Measurements from ENCODE around the gene HCK.
"Not testable (repeated sequence)": the region's sequence is repeated elsewhere in the genome, so short reads cannot be mapped to it uniquely, and the experiment has no call there.

Gene HCK

DNA sequence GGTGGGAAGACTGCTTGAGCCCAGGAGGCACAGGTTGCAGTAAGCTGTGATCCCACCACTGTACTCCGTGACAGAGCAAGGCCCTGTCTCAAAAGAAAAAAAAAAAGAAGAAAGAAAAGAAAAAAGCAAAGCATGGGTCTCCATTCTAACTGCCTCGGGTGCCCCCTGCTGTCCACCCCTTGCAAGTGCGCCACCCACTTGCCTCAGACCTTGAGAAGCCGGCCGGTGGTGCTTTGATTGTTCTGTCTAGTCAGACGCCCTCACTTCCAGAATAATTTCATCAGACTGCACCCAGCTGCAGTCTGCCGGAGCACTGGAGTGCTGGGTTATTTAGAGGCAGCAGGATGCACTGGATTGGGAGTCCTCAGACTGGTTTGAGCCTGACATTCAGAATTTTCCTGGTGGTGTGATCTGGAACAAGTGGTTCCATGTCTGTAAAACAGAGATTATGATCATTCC lies 39.9 kb downstream of the HCK start:
- peak; percentile 68 to 85 (median 69) for DNase-seq (ENCODE audit: low read depth in 2 of 3, low spot score in 1 of 3)

DNA sequence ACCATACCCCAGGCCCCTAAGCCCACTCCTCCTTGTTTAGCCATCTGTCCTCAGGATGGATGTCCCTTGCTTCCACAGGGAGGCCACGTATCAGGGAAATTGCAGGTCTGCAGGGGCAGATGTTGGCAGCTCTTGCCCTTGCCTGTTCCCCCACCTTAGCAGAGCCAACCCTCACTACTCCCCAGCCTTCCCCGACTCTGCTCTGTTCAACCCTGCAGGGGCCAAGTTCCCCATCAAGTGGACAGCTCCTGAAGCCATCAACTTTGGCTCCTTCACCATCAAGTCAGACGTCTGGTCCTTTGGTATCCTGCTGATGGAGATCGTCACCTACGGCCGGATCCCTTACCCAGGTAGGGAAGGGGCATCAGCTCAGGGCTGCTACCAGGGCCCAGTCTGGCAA lies 46.7 kb downstream of the HCK start:
- no peak for DNase-seq (ENCODE audit: low read depth in 2 of 3, low spot score in 1 of 3)

DNA sequence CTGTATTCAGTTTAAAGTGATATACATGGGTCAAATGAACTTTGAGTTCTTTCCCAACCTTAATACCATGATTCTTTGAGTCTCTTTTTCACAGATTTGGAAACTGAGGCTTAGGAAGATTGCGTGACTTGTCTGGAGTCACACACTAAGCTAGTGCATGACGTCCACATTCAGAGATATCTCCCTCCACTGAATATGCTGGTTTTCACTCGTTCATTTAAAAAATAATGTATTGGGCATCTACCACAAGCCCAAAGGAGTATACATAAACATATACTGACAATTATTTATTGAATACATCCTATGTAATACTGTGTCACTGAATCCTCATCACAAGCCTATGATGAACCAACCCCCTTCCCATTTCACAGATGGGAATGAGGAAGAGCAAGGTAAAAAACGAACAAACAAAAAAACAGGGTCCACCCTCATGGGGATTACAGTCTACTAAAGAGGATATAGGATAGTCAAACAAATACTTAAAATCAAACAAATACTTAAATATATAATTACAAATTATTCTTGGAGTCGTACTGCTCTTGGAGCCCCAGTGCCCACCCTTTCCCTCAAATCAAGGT lies 56.9 kb downstream of the HCK start:
- no peak for DNase-seq (ENCODE audit: low read depth in 2 of 3, low spot score in 1 of 3)

DNA sequence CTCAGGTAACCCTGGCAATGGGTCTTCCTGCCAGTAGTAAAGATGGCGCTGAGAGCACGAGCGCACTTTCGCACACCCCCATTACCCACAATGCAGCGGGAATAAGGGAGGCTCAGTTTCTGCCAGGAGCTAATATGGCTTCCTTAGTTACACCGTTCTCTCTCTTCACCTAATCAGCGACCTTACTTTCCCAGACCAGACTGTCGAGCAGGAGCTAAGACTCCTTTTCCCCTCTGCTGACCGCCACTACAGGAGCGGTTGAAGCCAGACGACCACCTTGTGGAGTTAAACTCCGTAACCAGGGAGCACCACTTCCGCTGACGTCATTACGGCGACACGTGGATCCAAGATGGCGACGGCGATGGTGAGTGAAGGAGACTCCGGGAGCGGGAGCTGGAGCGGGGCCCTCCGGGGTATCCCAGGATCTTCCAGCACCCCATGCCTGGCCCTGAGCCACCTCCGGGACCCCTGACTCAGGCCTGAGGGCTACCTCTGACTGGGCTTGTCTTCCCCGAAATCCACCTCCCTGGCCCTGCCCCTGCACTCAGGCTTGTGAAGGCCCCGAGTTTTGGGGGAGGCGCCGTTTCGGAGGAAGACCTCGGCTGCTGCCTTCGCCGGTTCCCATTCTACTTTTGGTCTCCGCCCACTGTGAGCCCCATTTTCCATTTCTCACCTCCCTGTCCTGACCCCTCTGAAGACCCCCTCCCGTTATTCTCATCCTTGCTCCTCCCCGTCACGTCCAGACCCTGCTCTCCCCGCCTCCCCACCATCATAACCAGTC lies 57.5 kb downstream of the HCK start, which contains the start of gene TM9SF4:
TSS of gene TM9SF4 (plus strand) at position 323 of the 781 bp plus-strand sequence. CDS start at position 350, 27 bp downstream.
- DNase-seq (ENCODE audit: low read depth in 2 of 3, low spot score in 1 of 3), result peak; percentile 80 to 94 (median 84)

DNA sequence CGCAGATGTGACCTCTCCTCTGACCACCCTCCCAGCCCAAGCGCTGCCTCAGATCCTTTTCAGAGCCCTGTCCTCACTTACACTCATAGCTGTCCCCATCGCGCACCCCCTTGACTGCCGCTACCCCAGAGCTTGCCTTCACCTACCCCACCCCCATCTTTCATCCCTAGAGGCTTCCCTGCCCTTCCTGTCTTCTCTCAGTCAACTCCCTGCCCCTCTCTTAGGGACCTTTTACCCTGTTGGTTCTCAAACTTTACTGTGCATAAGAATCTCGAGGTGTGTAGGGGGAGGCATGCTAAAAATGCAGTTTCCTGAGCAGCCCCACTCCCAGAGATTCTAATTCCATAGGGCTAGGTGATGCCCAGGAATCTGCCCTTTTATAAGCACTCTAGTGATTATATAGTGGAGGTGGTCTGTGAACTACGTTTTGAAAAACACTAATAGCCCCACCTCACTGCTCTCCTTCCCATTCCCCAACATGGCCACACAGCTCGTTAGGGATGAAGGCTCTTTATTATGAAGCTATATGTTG lies 58.2 kb downstream of the HCK start:
- DNase-seq (ENCODE audit: low read depth in 2 of 3, low spot score in 1 of 3), result no peak

DNA sequence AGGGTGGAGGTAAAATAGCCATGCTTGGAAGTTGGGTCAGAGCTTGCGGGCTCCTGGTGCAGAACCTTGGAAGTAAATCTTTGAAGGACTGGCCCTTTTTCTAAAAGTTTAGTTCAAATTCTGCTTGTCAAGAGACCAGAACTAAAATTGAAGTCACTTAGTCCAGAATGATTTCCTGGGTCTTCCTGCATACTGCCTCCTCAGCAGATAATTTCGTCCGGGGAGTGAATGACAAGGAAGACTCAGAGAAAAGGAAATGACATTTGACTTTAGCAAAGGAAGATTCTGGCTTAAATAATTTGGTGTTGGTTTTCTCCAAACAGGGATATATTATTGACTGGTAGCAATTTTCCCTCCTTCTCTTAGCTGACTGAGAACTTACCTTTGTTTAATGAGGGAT lies 58.7 kb downstream of the HCK start:
- DNase-seq (ENCODE audit: low read depth in 2 of 3, low spot score in 1 of 3), result no peak

DNA sequence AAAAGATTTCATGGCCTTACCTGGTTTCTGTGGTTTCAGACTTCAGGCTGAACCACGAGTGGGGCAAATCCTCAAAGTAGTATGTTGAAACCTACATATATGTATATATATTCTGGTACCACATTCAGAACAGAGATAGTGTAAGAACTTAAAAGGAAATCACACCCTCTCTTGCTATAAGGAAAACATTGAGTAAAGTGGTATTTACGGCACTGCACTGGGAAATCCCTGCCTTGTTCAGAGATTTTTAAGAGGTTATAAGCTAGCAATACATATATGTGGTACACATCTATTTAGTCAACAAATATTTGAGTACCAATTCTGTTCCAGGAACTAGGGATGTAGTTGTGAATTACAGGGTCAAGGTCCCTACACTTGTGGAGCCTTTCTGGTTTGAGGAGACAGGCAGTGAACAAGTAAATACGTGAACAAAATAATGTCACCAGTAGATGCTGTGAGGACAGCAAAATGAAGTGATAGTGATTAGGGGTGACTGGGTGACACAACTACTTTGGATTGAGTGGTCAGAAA lies 59.2 kb downstream of the HCK start:
- no peak for DNase-seq (ENCODE audit: low read depth in 2 of 3, low spot score in 1 of 3)

DNA sequence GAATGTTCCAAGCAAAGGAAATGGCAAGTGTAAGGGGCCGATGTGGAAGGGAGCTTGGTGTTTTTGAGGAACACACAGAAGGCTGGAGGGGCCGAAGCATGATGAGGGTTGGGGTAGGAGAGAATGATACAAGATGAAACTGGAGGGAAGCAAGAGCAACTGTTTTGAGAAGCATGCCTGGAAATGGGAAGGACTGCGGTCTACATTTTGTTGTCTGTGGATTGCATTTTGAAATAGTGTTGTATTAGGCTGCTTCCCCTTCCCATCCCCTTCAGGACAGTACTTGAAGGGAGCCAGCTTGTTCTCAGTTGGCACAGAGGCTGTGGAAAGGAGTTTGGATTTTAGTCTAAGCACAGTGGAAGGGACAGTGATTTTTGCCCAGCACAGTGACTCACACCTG lies 59.7 kb downstream of the HCK start:
- no peak for DNase-seq (ENCODE audit: low read depth in 2 of 3, low spot score in 1 of 3)

DNA sequence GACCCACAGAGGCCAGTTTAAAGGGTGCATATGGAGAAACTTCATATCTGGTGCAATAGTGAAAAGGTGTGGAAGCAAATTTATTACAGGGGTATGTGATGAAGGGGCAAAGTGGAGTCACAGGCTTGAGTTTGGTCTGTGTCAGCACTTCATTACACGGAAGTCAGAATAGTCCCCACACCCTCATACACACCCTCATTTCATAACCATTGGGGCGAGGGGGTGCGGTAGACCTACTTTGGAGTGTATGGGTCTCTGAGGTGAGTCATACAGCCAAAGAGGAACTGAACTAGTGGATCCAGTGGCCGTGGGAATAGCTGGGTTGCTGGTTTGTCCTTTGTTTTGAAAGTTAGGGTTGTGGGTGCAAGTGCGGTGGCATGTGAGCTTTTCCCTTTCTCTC lies 60.8 kb downstream of the HCK start:
- no peak for DNase-seq (ENCODE audit: low read depth in 2 of 3, low spot score in 1 of 3)

DNA sequence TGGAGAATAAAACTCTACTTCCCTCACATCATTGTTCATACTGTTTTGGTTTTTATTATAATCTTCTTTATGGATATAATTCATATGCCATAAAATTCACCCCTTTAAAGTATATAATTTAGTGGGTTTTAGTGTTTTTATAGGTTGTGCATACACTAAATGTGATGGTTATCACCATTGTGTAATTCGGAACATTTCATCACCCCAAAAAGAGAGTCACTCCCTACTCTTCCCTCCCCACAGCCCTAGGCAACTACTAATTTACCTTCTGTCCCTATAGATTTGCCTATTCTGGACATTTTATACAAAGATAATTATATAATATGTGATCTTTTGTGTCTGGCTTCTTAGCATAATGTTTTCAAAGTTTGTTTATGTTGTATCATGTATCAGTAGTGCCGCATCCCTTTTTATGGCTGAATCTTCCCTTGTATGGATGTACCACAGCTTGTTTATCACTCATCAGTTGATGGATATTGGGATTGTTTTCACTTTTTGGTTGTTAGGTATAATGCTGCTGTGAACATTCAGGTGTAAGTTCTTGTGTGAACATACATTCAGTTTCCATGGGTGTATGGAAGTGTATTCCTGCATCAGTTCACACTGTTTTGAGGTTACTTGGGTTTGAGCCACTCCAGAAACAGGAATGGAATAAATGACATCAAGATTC lies 61.7 kb downstream of the HCK start:
- DNase-seq (ENCODE audit: low read depth in 2 of 3, low spot score in 1 of 3), result no peak

DNA sequence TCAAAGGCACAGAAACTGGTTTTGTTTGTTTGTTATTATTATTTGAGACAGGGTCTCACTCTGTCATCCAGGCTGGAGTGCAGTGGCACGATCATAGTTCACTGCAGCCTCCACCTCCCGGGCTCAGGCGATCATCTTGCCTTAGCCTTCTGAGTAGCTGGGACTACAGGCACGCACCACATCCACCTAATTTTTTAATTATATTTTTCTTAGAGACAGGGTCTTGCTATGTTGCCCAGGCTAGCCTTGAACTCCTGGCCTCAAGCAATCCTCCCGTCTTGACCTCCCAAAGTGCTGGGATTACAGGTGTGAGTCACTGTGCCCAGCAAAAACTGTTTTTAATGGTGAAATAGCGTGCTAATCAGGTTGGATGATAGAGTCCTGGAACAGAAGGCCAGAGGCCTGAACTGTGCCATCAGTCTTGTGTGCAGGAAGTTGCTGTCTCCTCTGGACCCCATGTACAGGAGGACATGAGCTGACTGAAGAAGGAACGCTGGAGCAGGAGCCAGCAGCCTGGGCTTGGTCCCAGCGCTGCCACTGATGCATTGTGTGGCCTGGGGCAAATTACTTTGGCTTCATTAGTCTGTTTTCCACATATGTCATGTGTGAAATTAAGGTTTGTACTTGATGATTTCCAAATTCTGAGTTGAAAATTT lies 62.4 kb downstream of the HCK start:
- no peak for DNase-seq (ENCODE audit: low read depth in 2 of 3, low spot score in 1 of 3)

DNA sequence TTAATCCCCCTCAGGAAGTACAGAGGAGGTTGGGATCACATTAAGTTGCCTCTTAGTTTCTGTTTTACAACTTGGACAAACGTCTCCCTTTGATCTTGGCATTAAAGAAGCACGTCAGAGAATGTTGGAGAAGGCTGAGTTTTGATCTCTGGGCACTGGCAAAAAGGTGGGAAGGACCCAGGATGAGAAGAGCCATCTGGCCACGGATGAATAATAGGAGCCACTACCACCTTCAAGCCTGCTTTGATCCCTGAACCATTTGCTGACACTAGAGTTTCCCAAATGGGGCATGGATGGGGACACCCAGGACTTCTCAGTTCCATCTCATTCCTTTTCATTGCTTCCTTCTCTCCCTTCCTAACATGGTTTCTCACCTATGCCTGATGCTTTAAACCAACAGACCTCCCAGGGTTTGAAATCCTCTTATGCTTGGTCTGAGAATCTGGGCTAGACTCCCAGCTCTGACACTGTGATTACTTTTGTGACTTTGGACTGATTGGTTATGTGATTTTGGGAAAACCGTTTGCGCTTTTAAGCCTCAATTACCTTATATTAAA lies 63.2 kb downstream of the HCK start:
- no peak for DNase-seq (ENCODE audit: low read depth in 2 of 3, low spot score in 1 of 3)

DNA sequence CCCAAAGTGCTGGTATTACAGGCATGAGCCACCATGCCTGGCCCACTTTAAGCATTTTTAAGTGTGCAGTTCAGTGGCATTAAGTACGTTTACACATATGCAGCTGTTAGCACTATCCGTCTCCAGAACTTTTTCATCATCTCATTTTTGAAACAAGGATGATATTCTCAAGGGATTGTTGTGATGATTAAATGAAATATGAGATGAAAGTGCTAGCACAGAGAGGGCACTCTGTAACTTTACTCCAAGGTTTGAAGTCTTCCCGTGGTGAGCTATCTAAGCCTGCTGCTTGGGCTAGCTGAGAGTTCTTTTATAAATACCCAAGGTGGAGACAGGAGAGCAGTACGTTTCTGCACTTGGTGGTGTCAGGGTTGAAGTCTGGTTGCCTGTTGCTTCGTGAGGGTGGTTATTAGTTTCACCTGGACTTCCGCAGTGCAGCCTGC lies 64.1 kb downstream of the HCK start:
- no peak for DNase-seq (ENCODE audit: low read depth in 2 of 3, low spot score in 1 of 3)

DNA sequence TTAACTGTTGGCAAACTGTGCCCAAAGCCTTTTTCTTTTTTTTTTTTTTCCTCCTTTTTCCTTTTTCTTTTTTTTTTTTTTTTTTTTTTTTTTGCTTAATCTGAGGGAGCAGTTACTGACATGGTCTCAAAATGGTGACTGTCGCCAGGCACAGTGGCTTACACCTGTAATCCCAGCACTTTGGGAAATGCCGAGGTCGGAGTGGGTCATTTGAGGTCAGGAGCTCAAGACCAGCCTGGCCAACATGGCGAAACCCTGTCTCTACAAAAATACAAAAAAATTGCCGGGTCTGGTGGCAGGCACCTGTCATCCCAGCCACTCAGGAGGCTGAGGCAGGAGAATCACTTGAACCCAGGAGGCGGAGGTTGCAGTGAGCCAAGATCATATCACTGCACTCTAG lies 64.8 kb downstream of the HCK start:
- DNase-seq (ENCODE audit: low read depth in 2 of 3, low spot score in 1 of 3), result not testable (repeated sequence)

DNA sequence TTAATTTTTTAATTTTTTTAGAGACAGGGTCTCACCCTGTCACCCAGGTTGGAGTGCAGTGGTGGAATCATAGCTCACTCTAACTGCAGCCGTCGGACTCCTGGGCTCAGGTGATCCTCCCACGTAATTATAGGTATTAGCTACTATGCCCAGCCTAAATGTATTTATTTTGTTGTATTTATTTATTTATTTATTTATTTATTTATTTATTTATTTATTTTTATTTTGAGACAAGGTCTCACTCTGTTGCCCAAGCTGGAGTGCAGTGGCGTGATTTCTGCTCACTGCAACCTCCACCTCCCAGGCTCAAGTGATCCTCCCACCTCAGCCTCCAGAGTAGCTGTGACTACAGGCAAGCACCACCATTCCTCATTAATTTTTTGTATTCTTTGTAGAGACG lies 66.4 kb downstream of the HCK start:
- DNase-seq (ENCODE audit: low read depth in 2 of 3, low spot score in 1 of 3), result not testable (repeated sequence)

DNA sequence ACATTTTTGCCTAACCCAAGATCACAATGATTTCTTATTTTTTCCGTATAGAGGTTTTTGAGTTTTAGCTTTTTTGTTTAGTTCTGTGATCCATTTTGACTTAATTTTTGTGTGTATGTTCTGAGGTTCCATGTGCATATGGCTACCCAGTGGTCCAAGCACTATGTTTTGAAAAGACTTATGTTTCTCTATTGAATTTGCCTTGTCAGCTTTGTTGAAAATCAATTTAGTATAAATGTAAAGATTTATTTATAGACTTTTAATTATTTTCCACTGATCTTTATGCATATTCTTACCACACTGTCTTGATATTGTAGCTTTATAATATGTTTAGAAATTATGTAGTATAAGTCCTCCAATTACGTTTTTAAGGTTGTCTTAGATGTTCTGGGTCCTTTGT lies 67.7 kb downstream of the HCK start:
- no peak for DNase-seq (ENCODE audit: low read depth in 2 of 3, low spot score in 1 of 3)

DNA sequence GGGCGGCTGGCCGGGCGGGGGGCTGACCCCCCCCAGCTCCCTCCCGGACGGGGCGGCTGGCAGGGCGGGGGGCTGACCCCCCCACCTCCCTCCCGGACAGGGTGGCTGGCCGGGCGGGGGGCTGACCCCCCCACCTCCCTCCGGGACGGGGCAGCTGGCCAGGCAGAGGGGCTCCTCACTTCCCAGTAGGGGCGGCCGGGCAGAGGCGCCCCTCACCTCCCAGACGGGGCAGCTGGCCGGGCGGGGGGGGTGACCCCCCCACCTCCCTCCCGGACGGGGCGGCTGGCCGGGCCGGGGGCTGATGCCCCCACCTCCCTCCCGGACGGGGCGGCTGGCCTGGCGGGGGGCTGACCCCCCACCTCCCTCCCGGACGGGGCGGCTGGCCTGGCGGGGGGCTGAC lies 69.9 kb downstream of the HCK start:
- DNase-seq (ENCODE audit: low read depth in 2 of 3, low spot score in 1 of 3), result not testable (repeated sequence)

DNA sequence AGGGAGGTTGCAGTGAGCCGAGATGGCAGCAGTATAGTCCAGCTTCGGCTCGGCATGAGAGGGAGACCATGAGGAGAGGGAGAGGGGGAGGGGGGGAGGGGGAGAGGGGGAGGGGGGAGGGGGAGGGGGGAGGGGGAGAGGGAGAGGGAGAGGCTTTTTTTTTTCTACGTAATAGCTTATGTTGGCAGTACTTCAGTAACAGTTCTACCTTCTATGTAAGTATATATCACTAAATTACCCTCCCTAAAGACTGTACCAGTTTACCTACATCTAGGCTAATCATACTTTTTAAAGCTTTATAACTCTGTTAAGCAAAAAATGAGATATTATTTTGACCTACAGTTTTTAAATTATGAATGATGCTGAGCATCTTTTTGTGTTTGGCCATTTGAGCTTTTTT lies 71.0 kb downstream of the HCK start:
- DNase-seq (ENCODE audit: low read depth in 2 of 3, low spot score in 1 of 3), result no peak

DNA sequence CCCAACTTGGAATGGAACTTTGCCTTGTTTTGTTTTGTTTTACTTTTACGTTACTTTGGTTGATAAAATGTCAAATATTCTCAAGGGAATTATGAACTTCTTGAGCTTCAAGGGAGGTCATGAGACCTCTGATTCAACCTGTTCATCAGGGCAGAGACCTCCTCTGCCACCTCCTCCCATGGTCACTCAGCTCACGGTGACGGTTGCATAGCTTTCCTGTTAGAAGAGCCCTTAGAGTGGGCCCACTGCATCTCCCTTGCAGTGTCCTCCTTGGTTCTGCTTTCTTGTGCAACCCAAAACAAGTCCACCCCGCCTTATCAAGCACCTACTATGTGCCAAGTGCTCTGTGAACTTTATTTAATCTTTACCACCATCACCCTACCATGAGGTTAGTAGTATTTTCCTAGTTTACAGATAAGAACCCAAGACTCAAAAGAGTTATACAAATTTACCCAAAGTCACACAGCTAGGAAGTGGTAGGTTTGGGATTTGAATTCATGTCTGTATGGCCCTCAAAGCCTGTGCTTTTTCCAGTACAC lies 72.9 kb downstream of the HCK start:
- DNase-seq (ENCODE audit: low read depth in 2 of 3, low spot score in 1 of 3), result no peak

DNA sequence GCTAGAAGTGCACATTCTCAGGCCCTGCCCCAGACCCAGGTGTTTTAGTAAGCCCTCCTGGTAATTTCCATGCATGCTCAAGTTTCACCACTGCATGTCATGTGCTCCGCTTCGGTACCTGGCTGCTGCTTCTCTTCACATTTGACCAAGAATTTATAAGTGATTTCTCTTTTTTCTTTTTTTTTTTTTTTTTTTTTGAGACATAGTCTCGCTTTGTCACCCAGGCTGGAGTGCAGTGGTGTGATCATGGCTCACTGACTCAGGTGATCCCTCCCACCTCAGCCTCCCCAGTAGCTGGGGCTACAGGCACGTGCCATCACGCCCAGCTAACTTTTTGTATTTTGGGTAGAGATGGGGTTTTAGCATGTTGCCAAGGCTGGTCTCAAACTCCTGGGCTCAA lies 73.5 kb downstream of the HCK start:
- DNase-seq (ENCODE audit: low read depth in 2 of 3, low spot score in 1 of 3), result no peak

DNA sequence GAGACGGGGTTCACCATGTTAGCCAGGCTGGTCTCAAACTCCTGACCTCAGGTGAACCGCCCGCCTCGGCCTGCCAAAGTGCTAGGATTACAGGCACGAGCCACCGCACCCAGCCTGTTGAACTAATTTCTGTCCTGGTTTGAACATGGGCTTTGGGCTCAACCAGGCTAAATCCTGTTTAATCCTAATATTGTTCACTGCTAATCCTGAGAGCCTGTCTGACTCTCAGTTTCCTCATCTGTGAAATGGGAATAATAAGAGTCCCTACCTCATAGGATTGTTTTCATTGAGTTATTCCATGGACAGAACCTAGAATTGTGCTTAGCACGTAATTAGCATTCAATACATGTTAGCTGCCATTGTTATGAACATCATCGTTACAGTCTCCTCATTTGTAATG lies 74.9 kb downstream of the HCK start:
- DNase-seq (ENCODE audit: low read depth in 2 of 3, low spot score in 1 of 3), result no peak

Data from stimulated activated CD4-positive, alpha-beta T cell treated with anti-CD3 and anti-CD28 coated beads, Interleukin-12 subunit alpha, Interleukin-12 subunit beta, amount 100 ng/mL, for 48 hours (primary cell).